Gastrocnemius medialis (tissue), 4 donors: Measurements from ENCODE around the gene TRA2A. TPM values are rescaled to one million over a fixed set of nuclear protein-coding genes. Genes with fewer than 3 reads are reported as not detected.

Experiments used
- ATAC-seq, 2 donors: fragments of 150-250 bp; one replicate each; pipeline ENCODE4 v1.9.1; 2016
- DNase-seq, 2 donors: peaks; one replicate each; pipeline ENCODE4 v3.0.0-alpha.2; 2019
- H3K27ac ChIP-seq, 4 donors: fragments of 200-600 bp; sonication (generic); 1 replicate in 1 of 4; 2 replicates in 3 of 4; pipeline ENCODE4 v1.5.1; 2016 to 2018; ENCODE audit warnings: mild to moderate bottlenecking in 2 of 4, moderate library complexity in 1 of 4
- H3K27me3 ChIP-seq, 3 donors: fragments of 200-600 bp; sonication (generic) in 2 of 3; 1 replicate in 1 of 3; 2 replicates in 2 of 3; pipeline versions ENCODE4 v1.5.1 to v1.6.0; 2016 to 2019; ENCODE audit warnings: mild to moderate bottlenecking in 1 of 3, moderate library complexity in 1 of 3
- H3K36me3 ChIP-seq, 2 donors: fragments of 200-600 bp; sonication (generic) in 1 of 2; one replicate each; pipeline ENCODE4 v1.5.1; 2017 to 2018
- H3K4me1 ChIP-seq, 2 donors: fragments of 200-600 bp; sonication (generic) in 1 of 2; one replicate each; pipeline ENCODE4 v1.5.1; 2016 to 2017; ENCODE audit warnings: mild to moderate bottlenecking in 2 of 2
- H3K4me3 ChIP-seq, 4 donors: fragments of 200-600 bp; sonication (generic) in 3 of 4; 1 replicate in 1 of 4; 2 replicates in 3 of 4; pipeline ENCODE4 v1.5.1; 2016 to 2019; ENCODE audit warnings: mild to moderate bottlenecking in 2 of 4
- H3K9me3 ChIP-seq, 3 donors: fragments of 200-600 bp; sonication (generic) in 2 of 3; 1 replicate in 1 of 3; 2 replicates in 2 of 3; pipeline ENCODE4 v1.5.1; 2016 to 2019
- POLR2A ChIP-seq, 2 donors: fragments of 450-650 bp; IDR thresholded peaks; one replicate each; pipeline ENCODE4 v1.6.1; 2017; ENCODE audit warnings: antibody characterized with exemption in 2 of 2, mild to moderate bottlenecking in 2 of 2, moderate library complexity in 2 of 2
- in situ Hi-C, 4 donors: fragments of 200-750 bp; cut with MboI; loops; one replicate each; pipeline versions ENCODE4 v1.15.0 to v1.8.0; 2017; ENCODE audit warnings: low sequenced_read_pairs in 4 of 4
- intact Hi-C: fragments of 100-400 bp; cut with DNase I; formaldehyde crosslinking; loops from one replicate; pipeline ENCODE4 v1.15.1; 2023; ENCODE audit warnings: low total_unique reads
- total RNA-seq, 4 donors: library from RNA; depleted of rRNA; stranded (reverse); fragments of >200 nt; gene quantifications; one replicate each; pipeline versions ENCODE4 v1.1.0 to v1.2.3, GENCODE V29; 2016
- TF ChIP-seq, protein P1 (sequence below), 5 experiments: fragments of 450-650 bp in 3 of 5; fragments of 200-600 bp in 2 of 5; sonication (generic) in 2 of 5; IDR thresholded peaks in 4 of 5; conservative IDR thresholded peaks in 1 of 5; 1 replicate in 4 of 5; 2 replicates in 1 of 5; pipeline ENCODE4 v1.5.1; 2016 to 2019; ENCODE audit warnings: antibody characterized with exemption in 5 of 5, mild to moderate bottlenecking in 3 of 5, moderate library complexity in 3 of 5

TRA2A gene
- 1 to 10 TPM; 4.8 to 6.4 (median 5.7) TPM for total RNA-seq

DNA sequence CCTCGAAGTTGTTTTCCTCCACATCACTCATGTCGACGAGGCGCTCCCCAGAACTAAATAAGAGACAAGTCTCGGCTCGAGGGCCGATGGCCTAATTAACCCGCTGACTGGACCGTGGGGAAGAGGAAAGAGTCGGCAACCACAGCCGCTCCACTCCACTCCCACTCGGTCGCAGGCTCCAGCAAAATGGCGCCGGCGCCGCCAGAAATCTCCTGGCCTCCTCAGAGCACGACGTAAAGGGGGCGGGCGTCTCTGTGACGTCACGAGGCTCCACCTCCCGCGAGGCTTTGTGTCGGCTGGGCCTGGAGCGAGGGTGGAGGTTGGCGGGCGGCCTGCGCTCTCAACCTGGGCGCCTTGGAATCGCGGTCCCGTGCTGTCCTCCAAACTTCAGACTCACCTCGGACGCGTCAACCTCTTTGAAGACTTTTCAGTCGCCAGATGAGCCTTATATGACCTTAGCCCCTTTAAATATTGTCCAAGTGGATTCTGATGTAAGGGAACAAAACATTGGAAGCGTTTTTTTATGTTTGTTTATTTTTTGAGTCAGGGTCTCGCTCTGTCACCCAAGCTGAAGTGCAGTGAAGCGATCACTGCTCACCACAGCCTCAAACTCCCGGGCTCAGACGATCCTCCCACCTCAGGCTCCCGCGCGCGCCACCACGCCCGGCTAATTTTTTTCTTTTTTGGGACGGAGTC lies at the start of gene TRA2A:
Gene TRA2A, minus strand, starts transcription at position 188 of the 696 bp plus-strand sequence. Its CDS starts 157 bp downstream, at position 31.
- intact Hi-C loops: loop anchor here (2.0 to 10.0 kb wide), 4 partner anchors 60 to 347 kb away; partner anchors contain the start of genes CCDC126, IGF2BP3 and NUP42
- peak; percentile 97 for ATAC-seq

DNA sequence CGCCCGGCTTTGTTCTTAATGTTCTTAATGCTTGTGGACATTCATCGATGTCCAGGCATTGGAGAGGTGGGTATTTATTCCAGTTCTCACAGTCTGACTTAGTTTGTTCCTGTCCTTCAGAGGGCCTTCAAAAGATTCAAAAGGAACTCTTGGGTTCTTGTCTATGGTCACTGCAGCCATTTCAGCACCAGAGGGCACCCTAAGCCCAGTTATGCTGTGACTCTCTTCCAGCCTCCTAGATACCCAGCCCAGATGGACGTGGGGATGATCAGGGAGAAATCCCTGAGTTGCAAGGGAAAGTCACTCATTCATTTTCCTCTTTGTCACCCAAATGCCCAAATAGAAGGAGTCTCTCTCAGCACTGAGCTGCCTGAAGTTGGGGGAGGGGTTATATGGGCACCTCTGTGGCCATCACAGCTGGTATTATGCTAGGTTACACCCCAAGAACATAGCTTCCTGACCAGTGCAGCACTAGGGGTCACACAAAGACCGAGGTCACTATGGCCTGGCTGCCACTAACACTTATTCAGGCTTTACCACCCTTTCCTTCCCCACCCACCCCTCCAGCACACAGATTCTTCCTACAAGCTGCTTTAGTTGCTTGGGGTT lies 38.9 kb upstream of the TRA2A start:
- TF ChIP-seq POLR2A (IDR thresholded peaks at IDR 0.05): no peak
- TF ChIP-seq, protein P1, sequence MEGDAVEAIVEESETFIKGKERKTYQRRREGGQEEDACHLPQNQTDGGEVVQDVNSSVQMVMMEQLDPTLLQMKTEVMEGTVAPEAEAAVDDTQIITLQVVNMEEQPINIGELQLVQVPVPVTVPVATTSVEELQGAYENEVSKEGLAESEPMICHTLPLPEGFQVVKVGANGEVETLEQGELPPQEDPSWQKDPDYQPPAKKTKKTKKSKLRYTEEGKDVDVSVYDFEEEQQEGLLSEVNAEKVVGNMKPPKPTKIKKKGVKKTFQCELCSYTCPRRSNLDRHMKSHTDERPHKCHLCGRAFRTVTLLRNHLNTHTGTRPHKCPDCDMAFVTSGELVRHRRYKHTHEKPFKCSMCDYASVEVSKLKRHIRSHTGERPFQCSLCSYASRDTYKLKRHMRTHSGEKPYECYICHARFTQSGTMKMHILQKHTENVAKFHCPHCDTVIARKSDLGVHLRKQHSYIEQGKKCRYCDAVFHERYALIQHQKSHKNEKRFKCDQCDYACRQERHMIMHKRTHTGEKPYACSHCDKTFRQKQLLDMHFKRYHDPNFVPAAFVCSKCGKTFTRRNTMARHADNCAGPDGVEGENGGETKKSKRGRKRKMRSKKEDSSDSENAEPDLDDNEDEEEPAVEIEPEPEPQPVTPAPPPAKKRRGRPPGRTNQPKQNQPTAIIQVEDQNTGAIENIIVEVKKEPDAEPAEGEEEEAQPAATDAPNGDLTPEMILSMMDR (IDR thresholded peaks at IDR 0.05 in 4 of 5, conservative IDR thresholded peaks at IDR 0.05 in 1 of 5): peak; percentile 73 to 87 (median 77)
- no peak overlapping the region for H3K27ac ChIP-seq
- H3K4me3 ChIP-seq: no peak overlapping the region
- peak; percentile 83 to 87 for ATAC-seq
- no peaks in the 10 kb centered on the region for H3K36me3 ChIP-seq
- in situ Hi-C loops: loop anchor here (5.0 to 25.0 kb wide), 4 partner anchors 137 to 1092 kb away; partner anchors contain the start of gene STK31 (in 1 of the 4)
- H3K4me1 ChIP-seq: no peaks in the 10 kb centered on the region
- DNase-seq: peak; percentile 40 to 56
- intact Hi-C loops: loop anchor here (1.0 to 2.0 kb wide), 2 partner anchors 52 to 142 kb away; no protein-coding TSS in a partner anchor
- H3K27me3 ChIP-seq: no peaks in the 10 kb centered on the region
- no peaks in the 10 kb centered on the region for H3K9me3 ChIP-seq

More for the DNA sequence above, at the start of gene TRA2A:
- peak; percentile 95 to 96 for DNase-seq
- H3K27ac ChIP-seq: peak within 1 kb of the TSS; percentile 95 to 97 (median 97)
- peak; percentile 92 to 97 for TF ChIP-seq POLR2A (IDR thresholded peaks at IDR 0.05)
- TF ChIP-seq, protein P1 (IDR thresholded peaks at IDR 0.05 in 4 of 5, conservative IDR thresholded peaks at IDR 0.05 in 1 of 5): peak in 1 of 5 experiments; percentile 20
- H3K36me3 ChIP-seq: no peaks in the 10 kb centered on the region
- no peaks in the 10 kb centered on the region for H3K9me3 ChIP-seq
- H3K4me3 ChIP-seq: peak within 1 kb of the TSS; percentile 79 to 95 (median 90)
- no peaks in the 10 kb centered on the region for H3K27me3 ChIP-seq
- peaks cover 35 to 36% of the 10 kb centered on the region in 2 donors for H3K4me1 ChIP-seq
- in situ Hi-C loops: no loop called here

DNA sequence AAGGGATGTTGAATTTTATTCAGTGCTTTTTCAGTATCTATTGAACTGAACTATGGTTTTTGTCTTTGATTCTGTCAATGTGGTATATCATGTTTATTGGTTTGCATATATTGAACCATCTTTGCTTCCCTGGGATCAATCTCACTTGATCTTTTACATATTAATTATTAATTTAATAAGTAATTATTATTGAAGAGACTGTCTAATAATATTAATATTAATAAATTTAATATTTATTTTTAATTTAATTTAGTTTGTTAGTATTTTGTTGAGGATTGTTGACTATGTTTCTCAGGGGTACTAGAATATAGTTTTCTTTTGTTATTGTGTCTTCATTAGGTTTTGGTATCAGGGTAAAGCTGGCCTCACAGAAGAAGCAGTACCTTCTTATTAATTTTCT lies 26.5 kb upstream of the TRA2A start:
- DNase-seq (no peak), ATAC-seq (no peak)
- no peak overlapping the region for H3K27ac ChIP-seq
- no peaks in the 10 kb centered on the region for H3K4me1 ChIP-seq
- in situ Hi-C loops: loop anchor here in 3 of 4 donors (25.0 kb wide), 1 partner anchor 1104 kb away; no protein-coding TSS in a partner anchor
- H3K27me3 ChIP-seq: no peaks in the 10 kb centered on the region
- TF ChIP-seq, protein P1 (IDR thresholded peaks at IDR 0.05 in 4 of 5, conservative IDR thresholded peaks at IDR 0.05 in 1 of 5): no peak
- TF ChIP-seq POLR2A (IDR thresholded peaks at IDR 0.05): no peak
- no peaks in the 10 kb centered on the region for H3K36me3 ChIP-seq
- H3K9me3 ChIP-seq: no peaks in the 10 kb centered on the region
- H3K4me3 ChIP-seq: no peak overlapping the region
- intact Hi-C loops: no loop called here

DNA sequence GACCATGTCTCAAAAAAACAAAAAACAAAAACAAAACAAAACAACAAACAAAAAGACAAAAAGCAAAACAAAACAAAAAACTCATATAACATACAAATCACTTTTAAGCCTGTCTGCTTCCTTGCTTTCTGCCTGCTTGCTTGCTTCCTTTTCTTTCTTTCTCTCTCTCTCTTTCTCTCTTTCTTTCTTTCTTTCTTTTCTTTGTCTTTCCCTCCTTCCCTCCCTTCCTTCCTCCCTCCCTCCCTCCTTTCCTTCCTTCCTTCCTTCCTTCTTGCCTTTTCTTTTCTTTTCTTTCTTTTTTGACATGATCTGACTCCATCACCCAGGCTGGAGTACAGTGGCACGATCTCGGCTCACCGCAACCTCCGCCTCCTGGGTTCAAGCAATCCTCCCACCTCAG lies 15.9 kb upstream of the TRA2A start:
- DNase-seq (no peak), ATAC-seq (no peak)
- Histone ChIP-seq H3K27ac (no peak overlapping the region), H3K27me3 (no peaks in the 10 kb centered on the region), H3K4me3 (no peak overlapping the region), H3K4me1 (no peaks in the 10 kb centered on the region), H3K36me3 (no peaks in the 10 kb centered on the region), H3K9me3 (no peaks in the 10 kb centered on the region)
- in situ Hi-C loops (no loop called here), intact Hi-C loops (loop anchor here (1.0 kb wide), 1 partner anchor 165 kb away; no protein-coding TSS in a partner anchor)
- TF ChIP-seq POLR2A (IDR thresholded peaks at IDR 0.05): no peak
- TF ChIP-seq, protein P1 (IDR thresholded peaks at IDR 0.05 in 4 of 5, conservative IDR thresholded peaks at IDR 0.05 in 1 of 5): no peak
